ENCODE results near the gene STAP2. TPM values are rescaled to one million over a fixed set of nuclear protein-coding genes. Genes with fewer than 3 reads are reported as not detected.

STAP2 gene
- total RNA-seq, 3 donors from 2014 or later: 1.6 to 51.4 (median 25.9) TPM

- intact Hi-C loops (cut with DNase I; ENCODE audit: low total_unique reads): loop anchor here (5.0 kb wide), 1 partner anchor 1739 kb away; no protein-coding TSS in a partner anchor
- no peak overlapping the region for H3K27ac ChIP-seq
- no peak for DNase-seq (ENCODE audit: low spot score in 2 of 2)
- H3K4me1 ChIP-seq: no peaks in the 10 kb centered on the region
- TF ChIP-seq, protein P1, sequence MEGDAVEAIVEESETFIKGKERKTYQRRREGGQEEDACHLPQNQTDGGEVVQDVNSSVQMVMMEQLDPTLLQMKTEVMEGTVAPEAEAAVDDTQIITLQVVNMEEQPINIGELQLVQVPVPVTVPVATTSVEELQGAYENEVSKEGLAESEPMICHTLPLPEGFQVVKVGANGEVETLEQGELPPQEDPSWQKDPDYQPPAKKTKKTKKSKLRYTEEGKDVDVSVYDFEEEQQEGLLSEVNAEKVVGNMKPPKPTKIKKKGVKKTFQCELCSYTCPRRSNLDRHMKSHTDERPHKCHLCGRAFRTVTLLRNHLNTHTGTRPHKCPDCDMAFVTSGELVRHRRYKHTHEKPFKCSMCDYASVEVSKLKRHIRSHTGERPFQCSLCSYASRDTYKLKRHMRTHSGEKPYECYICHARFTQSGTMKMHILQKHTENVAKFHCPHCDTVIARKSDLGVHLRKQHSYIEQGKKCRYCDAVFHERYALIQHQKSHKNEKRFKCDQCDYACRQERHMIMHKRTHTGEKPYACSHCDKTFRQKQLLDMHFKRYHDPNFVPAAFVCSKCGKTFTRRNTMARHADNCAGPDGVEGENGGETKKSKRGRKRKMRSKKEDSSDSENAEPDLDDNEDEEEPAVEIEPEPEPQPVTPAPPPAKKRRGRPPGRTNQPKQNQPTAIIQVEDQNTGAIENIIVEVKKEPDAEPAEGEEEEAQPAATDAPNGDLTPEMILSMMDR (IDR thresholded peaks at IDR 0.05): no peak
- no peak for TF ChIP-seq POLR2A (IDR thresholded peaks at IDR 0.05)
- no peaks in the 10 kb centered on the region for H3K36me3 ChIP-seq
- no peaks in the 10 kb centered on the region for H3K27me3 ChIP-seq
- no peak overlapping the region for H3K4me3 ChIP-seq
- no peaks in the 10 kb centered on the region for H3K9me3 ChIP-seq
These were observed 20.2 kb downstream of the STAP2 start for GRCh38 chr19:4318460-4318859.

- no peak for DNase-seq (ENCODE audit: low spot score in 2 of 2)
- Histone ChIP-seq H3K27me3 (no peaks in the 10 kb centered on the region), H3K4me3 (no peak overlapping the region), H3K27ac (no peak overlapping the region), H3K9me3 (no peaks in the 10 kb centered on the region), H3K36me3 (no peaks in the 10 kb centered on the region), H3K4me1 (no peaks in the 10 kb centered on the region)
- TF ChIP-seq POLR2A (IDR thresholded peaks at IDR 0.05) (no peak), POLR2AphosphoS5 (IDR thresholded peaks at IDR 0.05) (no peak)
- TF ChIP-seq, protein P1 (IDR thresholded peaks at IDR 0.05): no peak
- intact Hi-C loops (cut with DNase I; ENCODE audit: low total_unique reads): loop anchor here (5.0 kb wide), 1 partner anchor 1740 kb away; no protein-coding TSS in a partner anchor
These were observed 21.7 kb downstream of the STAP2 start for GRCh38 chr19:4316956-4317355.

GRCh38 chr19:4313847-4314490 lies 24.7 kb downstream of the STAP2 start:
- intact Hi-C loops (cut with DNase I; ENCODE audit: low total_unique reads): loop anchor here (5.0 kb wide), 1 partner anchor 1752 kb away; no protein-coding TSS in a partner anchor
- Histone ChIP-seq H3K4me3 (no peak overlapping the region), H3K9me3 (no peaks in the 10 kb centered on the region), H3K27me3 (no peaks in the 10 kb centered on the region), H3K4me1 (no peaks in the 10 kb centered on the region), H3K36me3 (no peaks in the 10 kb centered on the region), H3K27ac (no peak overlapping the region)
- TF ChIP-seq POLR2A (IDR thresholded peaks at IDR 0.05): no peak
- TF ChIP-seq, protein P1 (IDR thresholded peaks at IDR 0.05): no peak
- TF ChIP-seq POLR2AphosphoS5 (IDR thresholded peaks at IDR 0.05): no peak
- no peak for DNase-seq (ENCODE audit: low spot score in 2 of 2)

GRCh38 chr19:4310247-4311121 lies 28.1 kb downstream of the STAP2 start:
- Histone ChIP-seq H3K27me3 (no peaks in the 10 kb centered on the region), H3K27ac (no peak overlapping the region), H3K9me3 (no peaks in the 10 kb centered on the region), H3K36me3 (no peaks in the 10 kb centered on the region), H3K4me3 (no peak overlapping the region), H3K4me1 (no peaks in the 10 kb centered on the region)
- intact Hi-C loops (cut with DNase I; ENCODE audit: low total_unique reads): loop anchor here (5.0 kb wide), 1 partner anchor 1748 kb away; no protein-coding TSS in a partner anchor
- no peak for DNase-seq (ENCODE audit: low spot score in 2 of 2)
- TF ChIP-seq, protein P1 (IDR thresholded peaks at IDR 0.05): no peak
- TF ChIP-seq POLR2A (IDR thresholded peaks at IDR 0.05): no peak
- TF ChIP-seq POLR2AphosphoS5 (IDR thresholded peaks at IDR 0.05): no peak

GRCh38 chr19:4305659-4306058 lies 33.0 kb downstream of the STAP2 start:
- Histone ChIP-seq H3K4me1 (no peaks in the 10 kb centered on the region), H3K4me3 (no peak overlapping the region), H3K27me3 (peaks cover 4 to 9% of the 10 kb centered on the region in 2 donors), H3K27ac (no peak overlapping the region), H3K36me3 (no peaks in the 10 kb centered on the region), H3K9me3 (no peaks in the 10 kb centered on the region)
- intact Hi-C loops (cut with DNase I; ENCODE audit: low total_unique reads): loop anchor here (10.0 kb wide), 1 partner anchor 651 kb away; no protein-coding TSS in a partner anchor
- no peak for DNase-seq (ENCODE audit: low spot score in 2 of 2)
- TF ChIP-seq, protein P1 (IDR thresholded peaks at IDR 0.05): no peak
- no peak for TF ChIP-seq POLR2AphosphoS5 (IDR thresholded peaks at IDR 0.05)
- no peak for TF ChIP-seq POLR2A (IDR thresholded peaks at IDR 0.05)

Data from breast epithelium (tissue), 4 donors.